GM10248 (cell line): ENCODE results near the gene ZNF747.
A peak's percentile ranks its signal among the peaks of the same experiment; 100 is the strongest.

Experiments
- CTCF ChIA-PET: fragments of 300-600 bp; sonication (Branson Sonifier 250); formaldehyde crosslinking; extraction: SDS; loops from one replicate; lab custom pipeline; 2021; ENCODE audit warnings: antibody characterized with exemption; lab: Yijun Ruan, JAX
- POLR2A ChIA-PET: fragments of 350-650 bp; sonication (Branson Sonifier 250); formaldehyde crosslinking; extraction: SDS; loops from one replicate; lab custom pipeline; 2020; ENCODE audit warnings: antibody characterized with exemption; lab: Yijun Ruan, JAX
- DNase-seq: peaks from one replicate; pipeline ENCODE4 v3.0.0; 2012; ENCODE audit errors: extremely low spot score
- TF ChIP-seq, protein P1 (sequence below): IDR thresholded peaks from 2 replicates; pipeline ENCODE4 v1.5.1; 2012; ENCODE audit warnings: mild to moderate bottlenecking, low read depth; ENCODE audit errors: extremely low read depth, missing control alignments, control extremely low read depth

The ZNF747 gene

GRCh38 chr16:30554557-30555314 lies 20.1 kb upstream of the ZNF747 start:
- DNase-seq, result no peak
- TF ChIP-seq, protein P1, sequence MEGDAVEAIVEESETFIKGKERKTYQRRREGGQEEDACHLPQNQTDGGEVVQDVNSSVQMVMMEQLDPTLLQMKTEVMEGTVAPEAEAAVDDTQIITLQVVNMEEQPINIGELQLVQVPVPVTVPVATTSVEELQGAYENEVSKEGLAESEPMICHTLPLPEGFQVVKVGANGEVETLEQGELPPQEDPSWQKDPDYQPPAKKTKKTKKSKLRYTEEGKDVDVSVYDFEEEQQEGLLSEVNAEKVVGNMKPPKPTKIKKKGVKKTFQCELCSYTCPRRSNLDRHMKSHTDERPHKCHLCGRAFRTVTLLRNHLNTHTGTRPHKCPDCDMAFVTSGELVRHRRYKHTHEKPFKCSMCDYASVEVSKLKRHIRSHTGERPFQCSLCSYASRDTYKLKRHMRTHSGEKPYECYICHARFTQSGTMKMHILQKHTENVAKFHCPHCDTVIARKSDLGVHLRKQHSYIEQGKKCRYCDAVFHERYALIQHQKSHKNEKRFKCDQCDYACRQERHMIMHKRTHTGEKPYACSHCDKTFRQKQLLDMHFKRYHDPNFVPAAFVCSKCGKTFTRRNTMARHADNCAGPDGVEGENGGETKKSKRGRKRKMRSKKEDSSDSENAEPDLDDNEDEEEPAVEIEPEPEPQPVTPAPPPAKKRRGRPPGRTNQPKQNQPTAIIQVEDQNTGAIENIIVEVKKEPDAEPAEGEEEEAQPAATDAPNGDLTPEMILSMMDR, result no peak
- CTCF ChIA-PET, result interaction anchor here (0.7 to 2.7 kb wide), 7 partner anchors 11 to 124 kb away, joined by 3 to 9 read pairs (median 3); partner anchors contain the start of gene DCTPP1
- POLR2A ChIA-PET, result no interaction called here

DNA sequence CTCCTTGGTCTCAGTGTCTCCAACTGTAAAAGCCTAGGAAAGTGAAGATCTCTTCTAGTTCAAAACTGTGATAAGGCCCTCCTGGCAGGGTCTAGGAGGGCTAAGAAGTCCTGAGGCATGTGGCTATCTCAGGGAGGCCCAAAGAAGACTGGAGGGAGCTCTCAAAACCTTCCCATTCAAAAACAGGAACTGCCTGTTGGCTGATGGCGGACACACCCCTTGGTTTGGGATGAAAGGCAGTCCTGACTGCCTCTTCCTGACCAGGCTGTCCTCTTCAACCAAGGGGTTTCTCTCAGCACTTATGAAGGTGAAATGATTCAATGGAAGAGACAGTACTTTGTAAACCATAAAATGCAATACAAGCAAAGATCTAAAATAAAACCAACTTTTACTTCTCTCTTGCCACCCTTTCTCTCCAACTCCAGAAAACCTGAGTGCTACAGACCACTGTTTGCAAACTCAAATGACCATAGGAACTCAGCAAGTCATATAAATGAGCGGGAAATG lies 18.8 kb upstream of the ZNF747 start:
- ChIA-PET CTCF (interaction anchor here (1.2 to 2.7 kb wide), 4 partner anchors 12 to 104 kb away, joined by 3 to 9 read pairs (median 6); no protein-coding TSS in a partner anchor), POLR2A (interaction anchor here (0.6 to 0.8 kb wide), 2 partner anchors 174 to 183 kb away, joined by 3 to 4 read pairs; no protein-coding TSS in a partner anchor)
- TF ChIP-seq, protein P1, result no peak
- no peak for DNase-seq

GRCh38 chr16:30552956-30553355 lies 18.3 kb upstream of the ZNF747 start:
- CTCF ChIA-PET, result interaction anchor here (1.8 to 2.7 kb wide), 2 partner anchors 13 to 17 kb away, joined by 5 to 9 read pairs; no protein-coding TSS in a partner anchor
- POLR2A ChIA-PET, result no interaction called here
- no peak for DNase-seq
- TF ChIP-seq, protein P1, result no peak

GRCh38 chr16:30551781-30552180 lies 17.1 kb upstream of the ZNF747 start:
- POLR2A ChIA-PET, result interaction anchor here (0.6 to 1.1 kb wide), 5 partner anchors 16 to 144 kb away, joined by 3 to 7 read pairs (median 3); partner anchors contain the start of gene ZNF771
- DNase-seq, result peak; percentile 50
- CTCF ChIA-PET, result interaction anchor here (0.7 to 1.5 kb wide), 6 partner anchors 16 to 145 kb away, joined by 3 to 8 read pairs (median 4); partner anchors contain the start of gene DCTPP1
- TF ChIP-seq, protein P1, result no peak

DNA sequence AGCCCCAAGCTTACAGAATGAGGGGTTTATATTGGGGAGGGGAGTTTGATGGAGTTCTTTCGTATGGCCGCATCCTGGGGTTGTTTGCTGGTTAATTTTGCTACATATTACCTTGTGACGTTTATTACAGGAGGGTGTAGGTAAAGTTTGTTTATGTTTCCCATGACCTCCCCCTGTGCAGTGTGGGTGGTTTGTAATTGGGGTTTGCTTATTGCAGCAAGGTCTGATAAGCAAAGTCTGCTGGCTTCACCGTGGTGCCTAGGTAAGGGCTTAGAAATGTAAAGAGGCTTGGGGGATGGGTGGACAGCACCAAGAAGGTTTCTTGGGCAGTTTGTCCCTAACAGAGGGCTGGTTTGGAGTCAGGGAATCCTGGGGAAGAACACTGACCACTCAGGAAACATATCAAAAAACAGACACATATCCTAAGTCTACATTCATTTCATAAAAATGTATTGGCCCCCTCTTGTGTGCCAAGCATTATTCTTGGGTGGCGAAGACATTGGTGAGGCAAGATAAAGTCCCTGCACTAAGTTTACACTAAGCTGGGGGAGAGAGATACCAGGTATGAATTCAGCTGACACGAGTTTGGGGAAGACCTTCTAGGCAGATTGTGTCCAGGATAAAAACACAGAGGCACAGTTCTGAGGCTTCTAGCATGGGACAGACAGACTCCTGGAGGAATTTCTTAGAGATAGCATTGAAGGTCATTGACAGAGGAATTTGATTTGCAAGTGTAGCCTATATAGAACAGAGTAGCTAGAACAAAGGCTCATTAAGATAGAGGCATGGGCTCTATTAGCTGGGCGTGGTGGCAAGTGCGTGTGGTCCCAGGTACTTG lies 14.0 kb upstream of the ZNF747 start:
- ChIA-PET CTCF (interaction anchor here (1.0 to 3.2 kb wide), 2 partner anchors 13 to 49 kb away, joined by 3 to 16 read pairs; partner anchors contain the start of gene ZNF747), POLR2A (interaction anchor here (1.2 kb wide), 1 partner anchor 11 kb away, joined by 10 read pairs; no protein-coding TSS in a partner anchor)
- TF ChIP-seq, protein P1, result no peak
- no peak for DNase-seq
